ENCODE results near the gene STK4. TPM values are rescaled to one million over a fixed set of nuclear protein-coding genes. Genes with fewer than 3 reads are reported as not detected.
A peak's percentile ranks its signal among the peaks of the same experiment; 100 is the strongest.

The STK4 gene
- total RNA-seq, 1 experiment from 2014 or later: 43.0 TPM

DNA sequence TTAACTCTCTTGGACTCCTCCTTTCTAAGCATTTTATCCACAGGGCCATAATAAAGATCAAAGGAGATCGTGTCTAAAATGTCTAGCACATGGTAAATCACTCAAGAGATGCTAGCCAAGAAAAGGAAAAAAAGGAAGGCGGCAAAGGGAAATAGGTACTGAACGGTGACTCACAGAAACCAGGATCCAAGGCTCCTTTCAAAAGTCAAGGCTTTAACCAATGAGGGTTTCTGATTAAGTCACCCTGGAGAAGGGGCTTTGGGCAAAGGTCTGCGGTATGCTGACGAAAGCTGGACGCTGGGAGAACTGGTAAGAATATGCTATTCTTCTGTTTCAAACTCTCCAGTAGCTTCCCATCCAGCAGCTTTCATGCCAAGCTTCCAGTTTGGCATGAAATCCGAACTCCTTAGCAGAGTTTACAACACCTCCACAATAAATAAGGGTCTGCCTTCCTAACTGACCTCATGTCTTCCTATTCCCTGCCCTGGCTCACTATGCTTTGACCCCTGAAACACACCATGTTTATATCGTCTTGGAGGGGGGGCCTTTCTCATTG, 7.2 kb upstream of the STK4 start:
- peak overlapping the region; percentile 93 for H3K4me2 ChIP-seq (ENCODE audit: insufficient read depth, insufficient read length, low read length)
- no peak for DNase-seq
- TF ChIP-seq, protein P1, sequence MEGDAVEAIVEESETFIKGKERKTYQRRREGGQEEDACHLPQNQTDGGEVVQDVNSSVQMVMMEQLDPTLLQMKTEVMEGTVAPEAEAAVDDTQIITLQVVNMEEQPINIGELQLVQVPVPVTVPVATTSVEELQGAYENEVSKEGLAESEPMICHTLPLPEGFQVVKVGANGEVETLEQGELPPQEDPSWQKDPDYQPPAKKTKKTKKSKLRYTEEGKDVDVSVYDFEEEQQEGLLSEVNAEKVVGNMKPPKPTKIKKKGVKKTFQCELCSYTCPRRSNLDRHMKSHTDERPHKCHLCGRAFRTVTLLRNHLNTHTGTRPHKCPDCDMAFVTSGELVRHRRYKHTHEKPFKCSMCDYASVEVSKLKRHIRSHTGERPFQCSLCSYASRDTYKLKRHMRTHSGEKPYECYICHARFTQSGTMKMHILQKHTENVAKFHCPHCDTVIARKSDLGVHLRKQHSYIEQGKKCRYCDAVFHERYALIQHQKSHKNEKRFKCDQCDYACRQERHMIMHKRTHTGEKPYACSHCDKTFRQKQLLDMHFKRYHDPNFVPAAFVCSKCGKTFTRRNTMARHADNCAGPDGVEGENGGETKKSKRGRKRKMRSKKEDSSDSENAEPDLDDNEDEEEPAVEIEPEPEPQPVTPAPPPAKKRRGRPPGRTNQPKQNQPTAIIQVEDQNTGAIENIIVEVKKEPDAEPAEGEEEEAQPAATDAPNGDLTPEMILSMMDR (conservative IDR thresholded peaks at IDR 0.05): no peak
- H2BK120ac ChIP-seq (ENCODE audit: low read depth, low read length, poor library complexity, severe bottlenecking): no peak overlapping the region
- 0 out of 2 replicates have a peak, but pooled peaks cover 2% of the 10 kb centered on the region for H3K4me1 ChIP-seq (ENCODE audit: insufficient read depth, low read length)
- H2BK12ac ChIP-seq (ENCODE audit: insufficient read length, low read depth, low read length): no peak overlapping the region
- Mint-ChIP-seq H3K9me3 (no peaks in the 10 kb centered on the region; a peak in 1 of 5 replicates), H3K27ac (no peak overlapping the region), H3K36me3 (ENCODE audit: insufficient read depth in 1 of 3, low read depth in 3 of 3) (peaks cover 17 to 35% (median 33%) of the 10 kb centered on the region in 3 experiments; a peak in 6 of 7 replicates), H3K4me1 (peaks cover 27 to 34% of the 10 kb centered on the region in 2 experiments), H3K4me3 (peak overlapping the region; percentile 87 to 95), H3K27me3 (ENCODE audit: low read depth) (peaks cover 38% of the 10 kb centered on the region)
- H3K14ac ChIP-seq (ENCODE audit: insufficient read depth, low read length): no peak overlapping the region
- H3K9ac ChIP-seq (ENCODE audit: extremely low read depth, insufficient read length, low read length): peak overlapping the region; percentile 73
- no peak overlapping the region for H3K18ac ChIP-seq (ENCODE audit: insufficient read length, low read depth, low read length)
- H4K5ac ChIP-seq (ENCODE audit: insufficient read length, low read depth, low read length): no peak overlapping the region
- WGBS (ENCODE audit: extremely low coverage, insufficient read length, low lambda C conversion rate): no CpG with 5 or more reads among the region's 8 CpGs
- no peak overlapping the region for H4K91ac ChIP-seq (ENCODE audit: insufficient read length, low read depth, low read length)
- no peaks in the 10 kb centered on the region for H4K20me1 ChIP-seq (ENCODE audit: control insufficient read depth, insufficient read depth, insufficient read length)
- H3K27me3 ChIP-seq (ENCODE audit: insufficient read depth, low read length): no peaks in the 10 kb centered on the region; the same call in 1 of the 2 replicates
- H2AK5ac ChIP-seq (ENCODE audit: insufficient read length, low read length): no peak overlapping the region
- no peaks in the 10 kb centered on the region for H3K9me3 ChIP-seq (ENCODE audit: control insufficient read depth, low read depth, low read length)
- no peak overlapping the region for H2BK5ac ChIP-seq (ENCODE audit: insufficient read length, low read length)
- no peak overlapping the region for H3K27ac ChIP-seq (ENCODE audit: insufficient read length, low read depth, low read length)
- H3K79me1 ChIP-seq (ENCODE audit: insufficient read depth, low read depth, low read length, poor library complexity, severe bottlenecking): peaks cover 4% of the 10 kb centered on the region
- no peaks in the 10 kb centered on the region for H3K79me2 ChIP-seq (ENCODE audit: insufficient read depth, low read length)
- no peak overlapping the region for H2BK15ac ChIP-seq (ENCODE audit: low read depth, low read length)
- H3K56ac ChIP-seq (ENCODE audit: insufficient read length, low read depth, low read length): no peak overlapping the region
- no peak overlapping the region for H3K4ac ChIP-seq (ENCODE audit: low read depth, low read length)
- no peak overlapping the region for H3T11ph ChIP-seq (ENCODE audit: low read length)
- H4K8ac ChIP-seq (replicated peaks; ENCODE audit: insufficient read length, low read depth, low read length): no peak overlapping the region
- no peak overlapping the region for H3K23ac ChIP-seq (ENCODE audit: insufficient read length, low read depth, low read length)
- H2AFZ ChIP-seq (ENCODE audit: low read length): no peak overlapping the region
- H3K23me2 ChIP-seq (ENCODE audit: insufficient read length, low read depth, low read length, poor library complexity, severe bottlenecking): peaks cover 6% of the 10 kb centered on the region
- H2BK20ac ChIP-seq (ENCODE audit: low read depth, low read length, poor library complexity, severe bottlenecking): no peak overlapping the region

Measured in H9 (cell line).